Activated CD8-positive, alpha-beta memory T cell treated with anti-CD3 and anti-CD28 coated beads, Interleukin-2, amount 50 U/mL, for 1 hour (primary cell): Measurements from ENCODE around the gene PRRT2.
"Not testable (repeated sequence)": the region's sequence is repeated elsewhere in the genome, so short reads cannot be mapped to it uniquely, and the experiment has no call there.

Experiments
- DNase-seq: peaks from one replicate; pipeline ENCODE4 v3.0.0-alpha.2; 2020; ENCODE audit errors: extremely low read depth

The PRRT2 gene

GRCh38 chr16:29812754-29813643 lies 1.0 kb downstream of the PRRT2 start:
- DNase-seq: no peak

- no peak for DNase-seq
Measured at GRCh38 chr16:29813644-29814562, 1.9 kb downstream of the PRRT2 start.

GRCh38 chr16:29814592-29814991 lies 2.6 kb downstream of the PRRT2 start:
- no peak for DNase-seq

GRCh38 chr16:29815032-29815721 lies 3.2 kb downstream of the PRRT2 start:
- DNase-seq: no peak

- peak; percentile 94 for DNase-seq
Measured at GRCh38 chr16:29815793-29816693, 4.0 kb downstream of the PRRT2 start, which contains the start of gene PAGR1. TSS of gene PAGR1 (plus strand) at chr16:29816152. CDS start at chr16:29816526, 374 bp downstream.

GRCh38 chr16:29816694-29817441 lies 4.9 kb downstream of the PRRT2 start:
- no peak for DNase-seq

- DNase-seq: no peak
Measured at GRCh38 chr16:29818082-29818481, 6.1 kb downstream of the PRRT2 start.

GRCh38 chr16:29819506-29819905 lies 7.5 kb downstream of the PRRT2 start:
- DNase-seq: no peak

- no peak for DNase-seq
Measured at GRCh38 chr16:29820271-29820701, 8.3 kb downstream of the PRRT2 start, which contains the start of gene MVP. TSS of gene MVP (plus strand) at chr16:29820462. CDS start at chr16:29830550, 10,088 bp downstream.

- no peak for DNase-seq
Measured at GRCh38 chr16:29820730-29821642, 9.0 kb downstream of the PRRT2 start.

GRCh38 chr16:29821643-29822115 lies 9.7 kb downstream of the PRRT2 start:
- DNase-seq: no peak

- no peak for DNase-seq
Measured at GRCh38 chr16:29824589-29825144, 12.7 kb downstream of the PRRT2 start.

- DNase-seq: no peak
Measured at GRCh38 chr16:29825145-29826044, 13.4 kb downstream of the PRRT2 start.

GRCh38 chr16:29826342-29826695 lies 14.3 kb downstream of the PRRT2 start:
- no peak for DNase-seq

- DNase-seq: no peak
Measured at GRCh38 chr16:29830774-29831173, 18.8 kb downstream of the PRRT2 start.

GRCh38 chr16:29831490-29831889 lies 19.5 kb downstream of the PRRT2 start:
- no peak for DNase-seq

- not testable (repeated sequence) for DNase-seq
Measured at GRCh38 chr16:29833219-29833618, 21.2 kb downstream of the PRRT2 start.
